ENCODE measurements around the gene DPH3.

DPH3 gene

DNA sequence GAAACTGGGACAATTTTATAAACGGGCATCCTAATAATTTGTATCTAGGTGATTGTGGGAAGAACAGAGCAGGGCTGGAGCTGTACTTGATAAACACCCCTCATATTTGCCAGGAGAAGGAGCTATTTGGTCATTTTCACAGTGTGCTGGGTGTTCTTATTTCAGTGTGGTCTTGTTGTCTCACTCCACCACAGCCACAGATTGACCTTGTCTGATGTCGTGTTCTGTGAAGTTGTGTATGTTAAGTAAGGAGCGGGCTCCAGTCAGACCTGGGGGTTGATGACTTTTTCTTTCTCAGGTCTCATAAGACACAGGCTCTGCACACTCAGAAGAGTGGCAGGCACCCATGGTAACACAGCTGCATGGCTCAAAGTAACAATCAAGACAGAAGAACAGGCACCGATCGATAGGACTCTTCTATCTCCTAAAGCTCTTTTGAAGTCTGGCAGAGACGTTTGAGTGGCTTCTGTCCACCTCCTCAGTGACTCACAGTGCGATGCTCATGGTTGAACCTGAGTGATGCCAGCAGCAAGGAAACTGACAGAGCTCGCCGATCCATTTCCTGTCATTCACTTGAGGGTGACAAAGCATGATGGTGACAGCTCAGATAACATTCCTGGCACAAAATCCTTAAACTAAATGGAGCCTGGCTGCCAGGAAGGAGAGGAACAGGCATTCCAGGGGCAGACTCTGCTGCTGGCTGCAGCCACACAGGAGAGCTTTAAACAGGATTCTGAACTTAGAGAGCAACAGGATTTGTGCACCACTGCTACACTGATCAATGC lies 20.8 kb downstream of the DPH3 start:
- TF ChIP-seq, protein P1, sequence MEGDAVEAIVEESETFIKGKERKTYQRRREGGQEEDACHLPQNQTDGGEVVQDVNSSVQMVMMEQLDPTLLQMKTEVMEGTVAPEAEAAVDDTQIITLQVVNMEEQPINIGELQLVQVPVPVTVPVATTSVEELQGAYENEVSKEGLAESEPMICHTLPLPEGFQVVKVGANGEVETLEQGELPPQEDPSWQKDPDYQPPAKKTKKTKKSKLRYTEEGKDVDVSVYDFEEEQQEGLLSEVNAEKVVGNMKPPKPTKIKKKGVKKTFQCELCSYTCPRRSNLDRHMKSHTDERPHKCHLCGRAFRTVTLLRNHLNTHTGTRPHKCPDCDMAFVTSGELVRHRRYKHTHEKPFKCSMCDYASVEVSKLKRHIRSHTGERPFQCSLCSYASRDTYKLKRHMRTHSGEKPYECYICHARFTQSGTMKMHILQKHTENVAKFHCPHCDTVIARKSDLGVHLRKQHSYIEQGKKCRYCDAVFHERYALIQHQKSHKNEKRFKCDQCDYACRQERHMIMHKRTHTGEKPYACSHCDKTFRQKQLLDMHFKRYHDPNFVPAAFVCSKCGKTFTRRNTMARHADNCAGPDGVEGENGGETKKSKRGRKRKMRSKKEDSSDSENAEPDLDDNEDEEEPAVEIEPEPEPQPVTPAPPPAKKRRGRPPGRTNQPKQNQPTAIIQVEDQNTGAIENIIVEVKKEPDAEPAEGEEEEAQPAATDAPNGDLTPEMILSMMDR (IDR thresholded peaks at IDR 0.05; ENCODE audit: poor library complexity, severe bottlenecking) = no peak
- H3K4me1 ChIP-seq (ENCODE audit: insufficient read depth, poor library complexity, severe bottlenecking) = peaks cover 8% of the 10 kb centered on the region
- no peaks in the 10 kb centered on the region for H3K36me3 ChIP-seq (ENCODE audit: low read depth)
- H3K9me3 ChIP-seq (ENCODE audit: severe bottlenecking) = no peaks in the 10 kb centered on the region
- no peak overlapping the region for H3K27ac ChIP-seq (ENCODE audit: poor library complexity, severe bottlenecking)
- DNase-seq (ENCODE audit: low spot score) (no peak), ATAC-seq (ENCODE audit: low read depth) (no peak)
- H3K27me3 ChIP-seq (ENCODE audit: insufficient read depth, poor library complexity, severe bottlenecking) = no peaks in the 10 kb centered on the region
- no peak overlapping the region for H3K4me3 ChIP-seq (ENCODE audit: severe bottlenecking)

DNA sequence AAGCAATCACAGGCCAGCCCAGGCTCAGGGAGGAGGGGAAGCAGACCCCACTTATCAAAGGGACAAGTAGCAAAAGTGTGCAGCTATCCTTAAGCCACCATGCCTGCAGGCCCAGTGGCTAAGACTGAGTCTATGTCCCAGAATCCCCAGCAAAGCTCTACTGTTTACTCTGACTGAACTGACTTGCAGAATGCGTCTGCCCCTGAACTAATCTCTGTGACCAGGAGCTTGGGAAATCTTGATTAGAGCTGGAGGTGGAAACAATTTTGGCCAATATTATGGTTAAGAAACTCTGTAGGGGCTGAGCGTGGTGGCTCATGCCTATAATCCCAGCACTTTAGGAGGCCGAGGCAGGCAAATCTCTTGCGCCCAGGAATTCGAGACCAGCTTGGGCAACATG lies 22.6 kb downstream of the DPH3 start:
- no peak for DNase-seq (ENCODE audit: low spot score)
- Histone ChIP-seq H3K27ac (ENCODE audit: poor library complexity, severe bottlenecking) (no peak overlapping the region), H3K9me3 (ENCODE audit: severe bottlenecking) (no peaks in the 10 kb centered on the region), H3K36me3 (ENCODE audit: low read depth) (no peaks in the 10 kb centered on the region), H3K4me1 (ENCODE audit: insufficient read depth, poor library complexity, severe bottlenecking) (peaks cover 8% of the 10 kb centered on the region), H3K27me3 (ENCODE audit: insufficient read depth, poor library complexity, severe bottlenecking) (no peaks in the 10 kb centered on the region), H3K4me3 (ENCODE audit: severe bottlenecking) (no peak overlapping the region)
- ATAC-seq (ENCODE audit: low read depth) = no peak
- TF ChIP-seq, protein P1 (IDR thresholded peaks at IDR 0.05; ENCODE audit: poor library complexity, severe bottlenecking) = no peak

DNA sequence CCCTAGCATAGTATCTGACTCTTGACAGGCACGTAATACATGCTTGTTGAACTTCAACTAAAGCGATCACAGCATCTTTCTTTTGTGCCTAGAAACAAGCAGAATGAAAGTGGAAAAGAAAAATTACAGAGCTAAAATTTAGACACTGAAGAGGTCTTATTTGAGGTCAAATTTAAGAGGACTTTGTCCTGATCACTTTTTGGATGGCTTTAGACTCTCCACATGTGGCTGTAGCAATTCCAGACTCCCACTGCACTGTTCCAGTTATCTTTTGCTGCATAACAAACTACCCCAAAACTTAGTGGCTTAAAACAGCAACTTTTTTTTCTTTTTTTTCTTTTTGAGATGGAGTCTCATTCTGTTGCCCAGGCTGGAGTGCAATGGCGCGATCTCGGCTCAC lies 23.5 kb downstream of the DPH3 start:
- H3K4me3 ChIP-seq (ENCODE audit: severe bottlenecking) = no peak overlapping the region
- no peaks in the 10 kb centered on the region for H3K9me3 ChIP-seq (ENCODE audit: severe bottlenecking)
- DNase-seq (ENCODE audit: low spot score) (no peak), ATAC-seq (ENCODE audit: low read depth) (no peak)
- TF ChIP-seq, protein P1 (IDR thresholded peaks at IDR 0.05; ENCODE audit: poor library complexity, severe bottlenecking) = no peak
- H3K4me1 ChIP-seq (ENCODE audit: insufficient read depth, poor library complexity, severe bottlenecking) = peaks cover 8% of the 10 kb centered on the region
- H3K27me3 ChIP-seq (ENCODE audit: insufficient read depth, poor library complexity, severe bottlenecking) = no peaks in the 10 kb centered on the region
- H3K36me3 ChIP-seq (ENCODE audit: low read depth) = no peaks in the 10 kb centered on the region
- H3K27ac ChIP-seq (ENCODE audit: poor library complexity, severe bottlenecking) = no peak overlapping the region

DNA sequence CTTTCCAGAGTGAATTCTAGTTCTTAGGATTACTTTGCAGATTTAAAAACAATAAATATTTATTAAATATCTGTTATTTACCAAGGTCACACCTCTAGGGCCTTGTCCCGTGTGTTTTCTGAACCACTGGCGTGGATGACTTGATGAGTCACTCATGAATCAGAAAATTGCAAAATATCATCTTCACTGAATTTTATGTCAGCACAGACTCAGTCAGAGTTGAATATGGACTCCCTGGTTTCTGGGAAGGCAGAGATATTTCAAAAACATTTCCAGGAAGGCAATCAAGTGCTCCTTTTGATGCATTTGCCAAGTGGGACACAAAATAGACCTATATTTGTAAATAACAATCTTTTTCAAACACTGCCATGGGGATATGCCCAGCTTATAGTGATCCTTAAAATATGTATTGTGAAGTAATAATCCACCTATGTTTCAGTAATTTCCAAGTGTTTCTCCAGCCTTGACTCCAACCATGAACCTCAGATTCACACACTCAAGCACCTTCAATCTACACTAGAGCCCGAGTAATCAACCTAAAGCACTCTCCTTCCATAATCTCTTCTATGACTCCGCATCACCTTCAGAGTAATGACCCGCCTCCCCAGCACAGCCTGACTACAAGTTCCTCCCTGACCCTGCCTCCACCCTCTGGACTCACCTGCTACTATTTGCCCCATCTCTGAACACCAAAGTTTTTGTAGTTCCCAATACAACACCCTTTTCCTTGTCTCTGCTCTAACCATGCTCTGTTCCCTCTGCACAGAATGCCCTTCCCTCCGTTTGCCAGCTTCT lies 24.3 kb downstream of the DPH3 start:
- TF ChIP-seq, protein P1 (IDR thresholded peaks at IDR 0.05; ENCODE audit: poor library complexity, severe bottlenecking) = no peak
- H3K27ac ChIP-seq (ENCODE audit: poor library complexity, severe bottlenecking) = no peak overlapping the region
- DNase-seq (ENCODE audit: low spot score) (no peak), ATAC-seq (ENCODE audit: low read depth) (peak; percentile 86)
- H3K4me3 ChIP-seq (ENCODE audit: severe bottlenecking) = no peak overlapping the region
- H3K27me3 ChIP-seq (ENCODE audit: insufficient read depth, poor library complexity, severe bottlenecking) = no peaks in the 10 kb centered on the region
- peaks cover 8% of the 10 kb centered on the region for H3K4me1 ChIP-seq (ENCODE audit: insufficient read depth, poor library complexity, severe bottlenecking)
- H3K9me3 ChIP-seq (ENCODE audit: severe bottlenecking) = no peaks in the 10 kb centered on the region
- H3K36me3 ChIP-seq (ENCODE audit: low read depth) = no peaks in the 10 kb centered on the region

Measured in RWPE2 (cell line).